ENCODE measurements around the gene PDS5B.
A peak's percentile ranks its signal among the peaks of the same experiment; 100 is the strongest.

PDS5B gene

GRCh38 chr13:32588736-32589135 lies 2.5 kb downstream of the PDS5B start:
- DNase-seq (ENCODE audit: low spot score), result no peak

GRCh38 chr13:32589471-32589870 lies 3.2 kb downstream of the PDS5B start:
- DNase-seq (ENCODE audit: low spot score), result no peak

- no peak for DNase-seq (ENCODE audit: low spot score)
Observed at GRCh38 chr13:32590266-32590665, 4.0 kb downstream of the PDS5B start.

- no peak for DNase-seq (ENCODE audit: low spot score)
Observed at GRCh38 chr13:32592082-32592481, 5.8 kb downstream of the PDS5B start.

- no peak for DNase-seq (ENCODE audit: low spot score)
Observed at GRCh38 chr13:32594157-32594738, 8.0 kb downstream of the PDS5B start.

- no peak for DNase-seq (ENCODE audit: low spot score)
Observed at GRCh38 chr13:32595306-32595705, 9.1 kb downstream of the PDS5B start.

- DNase-seq (ENCODE audit: low spot score), result no peak
Observed at GRCh38 chr13:32600890-32601289, 14.6 kb downstream of the PDS5B start.

- no peak for DNase-seq (ENCODE audit: low spot score)
Observed at GRCh38 chr13:32609428-32609827, 23.2 kb downstream of the PDS5B start.

- no peak for DNase-seq (ENCODE audit: low spot score)
Observed at GRCh38 chr13:32610538-32610937, 24.3 kb downstream of the PDS5B start.

GRCh38 chr13:32610977-32611376 lies 24.7 kb downstream of the PDS5B start:
- DNase-seq (ENCODE audit: low spot score), result no peak

- DNase-seq (ENCODE audit: low spot score), result no peak
Observed at GRCh38 chr13:32616883-32617511, 30.7 kb downstream of the PDS5B start.

GRCh38 chr13:32622827-32623226 lies 36.6 kb downstream of the PDS5B start:
- DNase-seq (ENCODE audit: low spot score), result no peak

GRCh38 chr13:32624441-32624840 lies 38.2 kb downstream of the PDS5B start:
- DNase-seq (ENCODE audit: low spot score), result no peak

- DNase-seq (ENCODE audit: low spot score), result no peak
Observed at GRCh38 chr13:32627793-32628192, 41.5 kb downstream of the PDS5B start.

GRCh38 chr13:32629313-32629712 lies 43.1 kb downstream of the PDS5B start:
- no peak for DNase-seq (ENCODE audit: low spot score)

- DNase-seq (ENCODE audit: low spot score), result no peak
Observed at GRCh38 chr13:32629866-32630265, 43.6 kb downstream of the PDS5B start.

GRCh38 chr13:32632343-32632909 lies 46.2 kb downstream of the PDS5B start:
- no peak for DNase-seq (ENCODE audit: low spot score)

- no peak for DNase-seq (ENCODE audit: low spot score)
Observed at GRCh38 chr13:32636711-32637110, 50.5 kb downstream of the PDS5B start.

GRCh38 chr13:32638739-32639138 lies 52.5 kb downstream of the PDS5B start:
- DNase-seq (ENCODE audit: low spot score), result no peak

- peak; percentile 6 for DNase-seq (ENCODE audit: low spot score)
Observed at GRCh38 chr13:32639502-32640105, 53.4 kb downstream of the PDS5B start.

- no peak for DNase-seq (ENCODE audit: low spot score)
Observed at GRCh38 chr13:32642316-32642715, 56.1 kb downstream of the PDS5B start.

- no peak for DNase-seq (ENCODE audit: low spot score)
Observed at GRCh38 chr13:32642858-32643257, 56.6 kb downstream of the PDS5B start.

GRCh38 chr13:32645854-32646253 lies 59.6 kb downstream of the PDS5B start:
- no peak for DNase-seq (ENCODE audit: low spot score)

Measured in HuH-7.5 (cell line).